ENCODE data around the gene PRDM16. TPM values are rescaled to one million over a fixed set of nuclear protein-coding genes. Genes with fewer than 3 reads are reported as not detected.

The PRDM16 gene
- total and polyA plus RNA-seq, 2 of the 4 experiments (the other 2 are of a cell fraction), result 0.02 TPM; not detected in 1

DNA sequence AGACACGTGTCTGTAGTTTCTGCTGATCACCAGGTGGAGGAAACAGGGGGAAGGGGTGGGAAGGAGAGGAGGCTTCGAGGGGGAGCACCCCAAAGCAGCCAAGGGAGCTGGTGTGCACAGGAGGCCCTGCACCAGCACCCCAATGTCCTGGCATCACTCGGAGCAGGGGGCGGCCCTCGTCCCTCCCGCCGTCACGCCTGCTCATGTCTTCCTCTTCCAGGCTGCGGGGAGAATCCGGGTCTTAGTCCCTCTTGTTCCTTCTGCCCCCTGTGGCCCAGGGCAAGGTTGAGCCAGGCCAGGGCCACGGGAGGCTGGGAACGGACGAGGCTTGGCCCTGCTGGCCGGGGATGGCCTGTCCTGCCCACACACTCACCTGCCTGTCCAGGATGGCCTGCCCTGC is 364.1 kb downstream of the PRDM16 start:
- Histone ChIP-seq H2AK9ac (replicated peaks; ENCODE audit: low read depth, low read length, poor library complexity) (no peak overlapping the region), H3K27me3 (ENCODE audit: control insufficient read depth, insufficient read depth, low read length) (peaks cover 2% of the 10 kb centered on the region; the same call in 1 of the 2 replicates), H4K20me1 (ENCODE audit: insufficient read depth, low read length) (no peaks in the 10 kb centered on the region), H3K9me1 (ENCODE audit: insufficient read depth, low read length) (no peaks in the 10 kb centered on the region), H3K14ac (replicated peaks; ENCODE audit: low read depth, low read length) (no peak overlapping the region), H3K18ac (ENCODE audit: low read depth, low read length) (no peak overlapping the region), H3K79me1 (ENCODE audit: low read depth in 1 of 2, low read length in 2 of 2) (no peaks in the 10 kb centered on the region), H2AFZ (replicated peaks; ENCODE audit: low read length, poor library complexity) (no peak overlapping the region), H3K4ac (ENCODE audit: low read depth, low read length) (no peak overlapping the region), H3K36me3 (ENCODE audit: control insufficient read depth, insufficient read depth, low read length) (no peaks in the 10 kb centered on the region), H2BK120ac (ENCODE audit: low read depth, low read length) (no peak overlapping the region), H3K9ac (ENCODE audit: low read depth, low read length) (no peak overlapping the region), H3K4me3 (ENCODE audit: insufficient read depth, low read depth, low read length) (no peak overlapping the region), H2BK20ac (ENCODE audit: low read depth, low read length) (no peak overlapping the region), H4K5ac (ENCODE audit: low read depth, low read length) (no peak overlapping the region), H2BK5ac (ENCODE audit: low read depth, low read length, poor library complexity, severe bottlenecking) (no peak overlapping the region), H4K8ac (ENCODE audit: low read depth in 2 of 2, low read length in 2 of 2) (no peak overlapping the region), H3K9me3 (ENCODE audit: control insufficient read depth, insufficient read depth, low read length) (0 out of 2 replicates have a peak, but pooled peaks cover 2% of the 10 kb centered on the region), H2AK5ac (ENCODE audit: low read depth, low read length) (no peak overlapping the region), H3K23ac (ENCODE audit: low read depth, low read length) (no peak overlapping the region), H3K27ac (ENCODE audit: insufficient read depth, low read length) (no peak overlapping the region), H3K4me2 (ENCODE audit: low read depth, low read length) (no peak overlapping the region), H2BK15ac (ENCODE audit: low read depth, low read length) (no peak overlapping the region), H3K4me1 (ENCODE audit: control insufficient read depth, insufficient read depth, low read length) (no peaks in the 10 kb centered on the region), H4K91ac (ENCODE audit: insufficient read depth, low read depth, low read length) (no peak overlapping the region), H3K56ac (ENCODE audit: extremely low read depth, insufficient read depth, low read length) (no peak overlapping the region)
- in situ Hi-C loops (cut with MboI; ENCODE audit: low sequenced_read_pairs), result no loop called here
- TF ChIP-seq NFE2L2 (IDR thresholded peaks at IDR 0.05; ENCODE audit: low read depth, low read length) (no peak), RFX5 (IDR thresholded peaks at IDR 0.05; ENCODE audit: low read depth, low read length) (no peak), CHD1 (IDR thresholded peaks at IDR 0.05; ENCODE audit: low read depth, low read length) (no peak), CEBPB (IDR thresholded peaks at IDR 0.05; ENCODE audit: low read depth, low read length) (no peak), POLR2A (IDR thresholded peaks at IDR 0.05; ENCODE audit: low read depth, low read length) (no peak), RAD21 (IDR thresholded peaks at IDR 0.05; ENCODE audit: low read length) (no peak), MXI1 (IDR thresholded peaks at IDR 0.05; ENCODE audit: borderline replicate concordance, low read depth, low read length) (no peak), MAFK (IDR thresholded peaks at IDR 0.05; ENCODE audit: low read depth, low read length) (no peak), FOS (IDR thresholded peaks at IDR 0.05; ENCODE audit: low read depth, low read length) (no peak), BHLHE40 (IDR thresholded peaks at IDR 0.05; ENCODE audit: low read depth, low read length) (no peak), SMC3 (IDR thresholded peaks at IDR 0.05; ENCODE audit: low read depth, low read length) (no peak), RCOR1 (IDR thresholded peaks at IDR 0.05; ENCODE audit: insufficient replicate concordance, low read length) (no peak), MAZ (IDR thresholded peaks at IDR 0.05; ENCODE audit: borderline replicate concordance, low read depth, low read length) (no peak)
- TF ChIP-seq, protein P1, sequence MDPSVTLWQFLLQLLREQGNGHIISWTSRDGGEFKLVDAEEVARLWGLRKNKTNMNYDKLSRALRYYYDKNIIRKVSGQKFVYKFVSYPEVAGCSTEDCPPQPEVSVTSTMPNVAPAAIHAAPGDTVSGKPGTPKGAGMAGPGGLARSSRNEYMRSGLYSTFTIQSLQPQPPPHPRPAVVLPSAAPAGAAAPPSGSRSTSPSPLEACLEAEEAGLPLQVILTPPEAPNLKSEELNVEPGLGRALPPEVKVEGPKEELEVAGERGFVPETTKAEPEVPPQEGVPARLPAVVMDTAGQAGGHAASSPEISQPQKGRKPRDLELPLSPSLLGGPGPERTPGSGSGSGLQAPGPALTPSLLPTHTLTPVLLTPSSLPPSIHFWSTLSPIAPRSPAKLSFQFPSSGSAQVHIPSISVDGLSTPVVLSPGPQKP (IDR thresholded peaks at IDR 0.05; ENCODE audit: borderline replicate concordance, low read depth, low read length), result no peak
- TF ChIP-seq, protein P2, sequence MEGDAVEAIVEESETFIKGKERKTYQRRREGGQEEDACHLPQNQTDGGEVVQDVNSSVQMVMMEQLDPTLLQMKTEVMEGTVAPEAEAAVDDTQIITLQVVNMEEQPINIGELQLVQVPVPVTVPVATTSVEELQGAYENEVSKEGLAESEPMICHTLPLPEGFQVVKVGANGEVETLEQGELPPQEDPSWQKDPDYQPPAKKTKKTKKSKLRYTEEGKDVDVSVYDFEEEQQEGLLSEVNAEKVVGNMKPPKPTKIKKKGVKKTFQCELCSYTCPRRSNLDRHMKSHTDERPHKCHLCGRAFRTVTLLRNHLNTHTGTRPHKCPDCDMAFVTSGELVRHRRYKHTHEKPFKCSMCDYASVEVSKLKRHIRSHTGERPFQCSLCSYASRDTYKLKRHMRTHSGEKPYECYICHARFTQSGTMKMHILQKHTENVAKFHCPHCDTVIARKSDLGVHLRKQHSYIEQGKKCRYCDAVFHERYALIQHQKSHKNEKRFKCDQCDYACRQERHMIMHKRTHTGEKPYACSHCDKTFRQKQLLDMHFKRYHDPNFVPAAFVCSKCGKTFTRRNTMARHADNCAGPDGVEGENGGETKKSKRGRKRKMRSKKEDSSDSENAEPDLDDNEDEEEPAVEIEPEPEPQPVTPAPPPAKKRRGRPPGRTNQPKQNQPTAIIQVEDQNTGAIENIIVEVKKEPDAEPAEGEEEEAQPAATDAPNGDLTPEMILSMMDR (conservative IDR thresholded peaks at IDR 0.05; ENCODE audit: low read depth, low read length), result no peak
- TF ChIP-seq, protein P3, sequence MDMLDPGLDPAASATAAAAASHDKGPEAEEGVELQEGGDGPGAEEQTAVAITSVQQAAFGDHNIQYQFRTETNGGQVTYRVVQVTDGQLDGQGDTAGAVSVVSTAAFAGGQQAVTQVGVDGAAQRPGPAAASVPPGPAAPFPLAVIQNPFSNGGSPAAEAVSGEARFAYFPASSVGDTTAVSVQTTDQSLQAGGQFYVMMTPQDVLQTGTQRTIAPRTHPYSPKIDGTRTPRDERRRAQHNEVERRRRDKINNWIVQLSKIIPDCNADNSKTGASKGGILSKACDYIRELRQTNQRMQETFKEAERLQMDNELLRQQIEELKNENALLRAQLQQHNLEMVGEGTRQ (IDR thresholded peaks at IDR 0.05; ENCODE audit: low read depth, low read length), result no peak
- WGBS, 2 experiments (ENCODE audit: extremely low coverage in 2 of 2, insufficient read length in 1 of 2), result 76% methylated on average over 11 of the region's 14 CpGs; no CpG with 5 or more reads in 1 of the 2 experiments
- dilution Hi-C loops (cut with HindIII; ENCODE audit: low sequenced_read_pairs, unreplicated experiment), result no loop called here
- ATAC-seq (ENCODE audit: low read depth) (no peak), DNase-seq (no peak)
- ChIA-PET POLR2A (ENCODE audit: unreplicated experiment) (no interaction called here), CTCF (no interaction called here)
- no TSS peak for BruUV-seq (replicated peaks)
- intact Hi-C loops (cut with micrococcal nuclease), result no loop called here
